Stimulated activated CD8-positive, alpha-beta memory T cell treated with anti-CD3 and anti-CD28 coated beads, Interleukin-4, amount 100 ng/mL, for 4 hours (primary cell): ENCODE results near the gene INPP4B.

ENCODE experiments used
- DNase-seq, 2 donors: peaks; one replicate each; pipeline ENCODE4 v3.0.0-alpha.2; 2020; ENCODE audit warnings: low read depth in 2 of 2, low spot score in 1 of 2

Gene INPP4B

GRCh38 chr4:142354794-142355420 is 491.2 kb downstream of the INPP4B start:
- DNase-seq = no peak

- no peak for DNase-seq
These were observed 492.1 kb downstream of the INPP4B start for GRCh38 chr4:142354041-142354440.

GRCh38 chr4:142353149-142353738 is 492.9 kb downstream of the INPP4B start:
- DNase-seq = no peak

- no peak for DNase-seq
These were observed 493.4 kb downstream of the INPP4B start for GRCh38 chr4:142352712-142353111.

- no peak for DNase-seq
These were observed 494.1 kb downstream of the INPP4B start for GRCh38 chr4:142351958-142352357.

GRCh38 chr4:142350871-142351270 is 495.2 kb downstream of the INPP4B start:
- DNase-seq = no peak

GRCh38 chr4:142348613-142349021 is 497.5 kb downstream of the INPP4B start:
- DNase-seq = no peak

GRCh38 chr4:142347241-142347640 is 498.9 kb downstream of the INPP4B start:
- no peak for DNase-seq

GRCh38 chr4:142345924-142346323 is 500.2 kb downstream of the INPP4B start:
- DNase-seq = no peak

GRCh38 chr4:142341268-142341667 is 504.8 kb downstream of the INPP4B start:
- DNase-seq = no peak

- no peak for DNase-seq
These were observed 507.0 kb downstream of the INPP4B start for GRCh38 chr4:142339053-142339452.

GRCh38 chr4:142336251-142336934 is 509.7 kb downstream of the INPP4B start:
- no peak for DNase-seq

- no peak for DNase-seq
These were observed 511.2 kb downstream of the INPP4B start for GRCh38 chr4:142334931-142335330.

- no peak for DNase-seq
These were observed 514.5 kb downstream of the INPP4B start for GRCh38 chr4:142331646-142332045.

GRCh38 chr4:142331132-142331531 is 515.0 kb downstream of the INPP4B start:
- no peak for DNase-seq

GRCh38 chr4:142330311-142330710 is 515.8 kb downstream of the INPP4B start:
- DNase-seq = no peak

GRCh38 chr4:142329313-142329712 is 516.8 kb downstream of the INPP4B start:
- DNase-seq = no peak

- no peak for DNase-seq
These were observed 519.9 kb downstream of the INPP4B start for GRCh38 chr4:142326181-142326580.

- no peak for DNase-seq
These were observed 521.5 kb downstream of the INPP4B start for GRCh38 chr4:142324572-142324971.

- DNase-seq = no peak
These were observed 523.1 kb downstream of the INPP4B start for GRCh38 chr4:142322996-142323395.

- no peak for DNase-seq
These were observed 527.8 kb downstream of the INPP4B start for GRCh38 chr4:142318280-142318679.

- no peak for DNase-seq
These were observed 529.2 kb downstream of the INPP4B start for GRCh38 chr4:142316913-142317312.

GRCh38 chr4:142316025-142316424 is 530.1 kb downstream of the INPP4B start:
- DNase-seq = no peak
